HepG2 (cell line): ENCODE data around the gene DIP2C. TPM values are rescaled to one million over a fixed set of nuclear protein-coding genes. Genes with fewer than 3 reads are reported as not detected.

Source experiments
- ATAC-seq: fragments of 200-7000 bp; cut with Tn5 transposase; 3 replicates; pipeline ENCODE4 v1.9.1; 2020; ENCODE audit warnings: mild to moderate bottlenecking, moderate library complexity
- BruUV-seq: library from RNA; stranded (reverse); fragments of 400-500 nt; replicated peaks from 2 replicates; lab custom pipeline; 2021; lab: Mats Ljungman, UMichigan
- CTCF ChIA-PET: fragments of 300-600 bp; formaldehyde crosslinking; extraction: SDS; loops from one replicate; lab custom pipeline; 2021; ENCODE audit warnings: low total read pairs, inconsistent platforms, low intra/inter-chr PET ratio; lab: Yijun Ruan, JAX
- POLR2A ChIA-PET: fragments of 350-600 bp; sonication (Branson Sonifier 250); formaldehyde crosslinking; loops from one replicate; lab custom pipeline; 2020; ENCODE audit warnings: antibody characterized with exemption, inconsistent platforms; lab: Yijun Ruan, JAX
- DNase-seq: peaks from one replicate; pipeline ENCODE4 v3.0.0-alpha.2; 2015; ENCODE audit warnings: low spot score
- FAIRE-seq: peaks from 3 replicates; lab custom pipeline; 2011; peaks lifted over from hg19 to GRCh38; lab: Jason Lieb, UNC
- H2AFZ ChIP-seq: one replicate; pipeline ENCODE4 v1.6.1; 2011; ENCODE audit warnings: low read length, inconsistent platforms
- H3K27ac ChIP-seq: fragments of 300-600 bp; 3 replicates; pipeline ENCODE4 v1.8.0; 2011; ENCODE audit warnings: mixed run types, mild to moderate bottlenecking, mixed read lengths, low read length, inconsistent platforms; ENCODE audit not compliant: insufficient read depth; ENCODE audit errors: extremely low read length
- H3K27me3 ChIP-seq, 2 experiments: fragments of 200-600 bp in 1 of 2; 2 replicates in 1 of 2; 3 replicates in 1 of 2; pipeline versions ENCODE4 v1.6.0 to v1.8.0; 2011; ENCODE audit warnings: low read length in 2 of 2, mild to moderate bottlenecking in 2 of 2, moderate library complexity in 2 of 2, inconsistent platforms in 1 of 2; ENCODE audit not compliant: insufficient read depth in 2 of 2, control insufficient read depth in 1 of 2
- H3K36me3 ChIP-seq, 2 experiments: fragments of 200-600 bp in 1 of 2; replicated peaks in 1 of 2; 2 replicates in 1 of 2; 3 replicates in 1 of 2; pipeline versions ENCODE4 v1.5.1 to v1.8.0; 2011; ENCODE audit warnings: low read length in 2 of 2, inconsistent platforms in 1 of 2; ENCODE audit not compliant: insufficient read depth in 2 of 2, control insufficient read depth in 1 of 2
- H3K4me1 ChIP-seq: 2 replicates; pipeline ENCODE4 v1.5.1; 2012; ENCODE audit warnings: low read length, inconsistent platforms; ENCODE audit not compliant: insufficient read depth
- H3K4me2 ChIP-seq: 2 replicates; pipeline ENCODE4 v1.6.0; 2011; ENCODE audit warnings: low read depth, low read length, inconsistent platforms
- H3K4me3 ChIP-seq, 3 experiments: fragments of 200-600 bp in 1 of 3; sonication (generic), shearing (Covaris generic) in 1 of 3; replicated peaks in 1 of 3; 2 replicates each; pipeline ENCODE4 v1.5.1; 2011 to 2016; ENCODE audit warnings: low read length in 3 of 3, inconsistent platforms in 2 of 3, low read depth in 2 of 3, mild to moderate bottlenecking in 2 of 3, control low read depth in 1 of 3, mixed read lengths in 1 of 3; ENCODE audit not compliant: insufficient read depth in 1 of 3
- H3K79me2 ChIP-seq: one replicate; pipeline ENCODE4 v1.6.1; 2011; ENCODE audit warnings: low read length, inconsistent platforms; ENCODE audit not compliant: insufficient read depth
- H3K9ac ChIP-seq: 2 replicates; pipeline ENCODE4 v1.6.0; 2011; ENCODE audit warnings: mild to moderate bottlenecking, low read depth, low read length, inconsistent platforms; ENCODE audit not compliant: insufficient read depth
- H3K9me3 ChIP-seq: 2 replicates; pipeline ENCODE4 v1.5.1; 2012; ENCODE audit warnings: mild to moderate bottlenecking, low read length
- H4K20me1 ChIP-seq: 2 replicates; pipeline ENCODE4 v1.6.0; 2011; ENCODE audit warnings: inconsistent platforms, mild to moderate bottlenecking, low read length, moderate library complexity; ENCODE audit not compliant: insufficient read depth
- AGO2 ChIP-seq: fragments of 200-400 bp; formaldehyde crosslinking; optimal IDR thresholded peaks from 2 replicates; pipeline ENCODE3; 2017; ENCODE audit warnings: mild to moderate bottlenecking, low read depth, low read length, moderate library complexity
- ASH2L ChIP-seq: fragments of 300-600, 200-600 bp; sonication (generic); IDR thresholded peaks from 2 replicates; pipeline ENCODE4 v1.7.0; 2017; ENCODE audit warnings: low read depth, mild to moderate bottlenecking, moderate library complexity, mixed read lengths, low read length; ENCODE audit not compliant: insufficient read length
- NFYC ChIP-seq: IDR thresholded peaks from 2 replicates; pipeline ENCODE4 v1.6.1; 2016; ENCODE audit warnings: missing genetic modification reagents, missing compliant biosample characterization
- SOX5 ChIP-seq: IDR thresholded peaks from 2 replicates; pipeline ENCODE4 v1.6.1; 2016; ENCODE audit warnings: borderline replicate concordance
- TRAFD1 ChIP-seq: sonication (generic); formaldehyde crosslinking; IDR thresholded peaks from 2 replicates; pipeline ENCODE4 v1.5.1; 2020; ENCODE audit warnings: missing genetic modification reagents, mild to moderate bottlenecking, borderline replicate concordance
- ZNF274 ChIP-seq: sonication (generic); formaldehyde crosslinking; IDR thresholded peaks from 2 replicates; pipeline ENCODE4 v1.5.1; 2020; ENCODE audit warnings: mild to moderate bottlenecking, missing genetic modification reagents
- ZSCAN12 ChIP-seq: sonication (generic); formaldehyde crosslinking; IDR thresholded peaks from 2 replicates; pipeline ENCODE4 v1.9.0; 2021; ENCODE audit warnings: mild to moderate bottlenecking, missing genetic modification reagents
- WGBS: methylation state at CpG from one replicate; pipeline ENCODE4 v1.1.6; 2017; ENCODE audit warnings: low lambda C conversion rate; 5-methylcytosine and 5-hydroxymethylcytosine counted together
- in situ Hi-C: cut with HindIII; loops from 2 replicates; pipeline ENCODE4 v1.10.0; 2017; ENCODE audit warnings: low pct_unique_long_range_greater_than_20kb; ENCODE audit not compliant: extremely low pct_ligation_motif_present
- intact Hi-C: fragments of 100-400 bp; cut with micrococcal nuclease; formaldehyde crosslinking; loops from one replicate; pipeline ENCODE4 v1.10.0; 2022; ENCODE audit not compliant: unreplicated experiment
- polyA plus RNA-seq, 8 experiments: library from polyadenylated mRNA; depleted of rRNA in 3 of 8; stranded (reverse) in 7 of 8; unstranded in 1 of 8; fragments of >200 nt; fragmentation: Illumina TruSeq in 4 of 8; extraction: Trizol in 4 of 8; gene quantifications; 2 replicates each; pipeline versions ENCODE4 v1.2.1 to v1.2.3, GENCODE V29; 2011 to 2016; ENCODE audit warnings: low read depth in 4 of 8, missing spikeins in 1 of 8, mixed read lengths in 1 of 8; ENCODE audit not compliant: insufficient read depth in 1 of 8
- total RNA-seq, 5 experiments: library from RNA; depleted of rRNA; stranded (reverse); fragments of >200 nt; fragmentation: Illumina TruSeq; extraction: Trizol; gene quantifications; 2 replicates each; pipeline ENCODE4 v1.2.3, GENCODE V29; 2016; ENCODE audit warnings: low read depth in 1 of 5
- TF ChIP-seq, protein P1 (sequence below): sonication (generic); formaldehyde crosslinking; IDR thresholded peaks from 2 replicates; pipeline ENCODE4 v1.5.1; 2020; ENCODE audit warnings: mild to moderate bottlenecking, missing genetic modification reagents, borderline replicate concordance

The DIP2C gene
- total and polyA plus RNA-seq, 2 of the 13 experiments (the other 11 are each of a cell fraction or from before 2014, with no cell fraction given), result 2.2 to 2.7 TPM

DNA sequence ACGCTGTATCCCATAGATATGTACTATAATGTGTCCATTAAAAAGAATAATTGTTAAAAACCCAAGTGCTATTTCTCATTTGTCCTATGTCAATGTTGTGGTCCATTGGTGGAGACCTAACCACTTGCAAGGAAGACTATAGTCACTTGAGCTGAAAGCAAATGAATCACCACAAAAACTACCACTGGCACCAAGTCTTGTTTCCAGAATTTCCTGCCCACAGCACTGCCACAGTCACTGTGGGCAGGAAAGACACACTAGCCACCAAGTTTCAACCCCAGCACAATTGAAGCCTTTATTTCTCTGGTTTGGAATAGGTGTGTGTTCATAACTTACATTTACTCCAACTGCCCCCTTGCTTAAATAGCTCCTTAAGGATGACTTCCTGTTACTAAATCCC lies 12.4 kb downstream of the DIP2C start:
- H3K27me3 ChIP-seq, result no peaks in the 10 kb centered on the region
- H3K79me2 ChIP-seq, result peaks cover 15% of the 10 kb centered on the region
- ATAC-seq (no peak), DNase-seq (no peak), FAIRE-seq (no peak)
- intact Hi-C loops, result no loop called here
- CTCF ChIA-PET, result no interaction called here
- no peak overlapping the region for H3K4me3 ChIP-seq
- H4K20me1 ChIP-seq, result peaks cover 5% of the 10 kb centered on the region; the same call in 1 of the 2 replicates
- POLR2A ChIA-PET, result no interaction called here
- peaks cover 8% of the 10 kb centered on the region for H3K4me1 ChIP-seq
- no peak overlapping the region for H2AFZ ChIP-seq
- in situ Hi-C loops, result no loop called here
- no peak overlapping the region for H3K9ac ChIP-seq
- H3K4me2 ChIP-seq, result no peak overlapping the region
- no TSS peak for BruUV-seq
- TF ChIP-seq, protein P1, sequence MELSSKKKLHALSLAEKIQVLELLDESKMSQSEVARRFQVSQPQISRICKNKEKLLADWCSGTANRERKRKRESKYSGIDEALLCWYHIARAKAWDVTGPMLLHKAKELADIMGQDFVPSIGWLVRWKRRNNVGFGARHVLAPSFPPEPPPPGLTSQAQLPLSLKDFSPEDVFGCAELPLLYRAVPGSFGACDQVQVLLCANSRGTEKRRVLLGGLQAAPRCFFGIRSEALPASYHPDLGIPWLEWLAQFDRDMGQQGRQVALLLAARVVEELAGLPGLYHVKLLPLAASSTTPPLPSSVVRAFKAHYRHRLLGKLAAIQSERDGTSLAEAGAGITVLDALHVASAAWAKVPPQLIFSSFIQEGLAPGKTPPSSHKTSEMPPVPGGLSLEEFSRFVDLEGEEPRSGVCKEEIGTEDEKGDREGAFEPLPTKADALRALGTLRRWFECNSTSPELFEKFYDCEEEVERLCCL (CRISPR knock-in tag), result no peak
- TF ChIP-seq AGO2, result no peak
- no peak for TF ChIP-seq TRAFD1 (CRISPR knock-in tag)
- TF ChIP-seq ASH2L, result no peak
- 93% methylated on average over 1 of the region's 1 CpG for WGBS
- H3K27ac ChIP-seq, result no peak overlapping the region
- H3K36me3 ChIP-seq, result no peaks in the 10 kb centered on the region
- no peaks in the 10 kb centered on the region for H3K9me3 ChIP-seq

- no peak overlapping the region for H3K9ac ChIP-seq
- ATAC-seq, result no peak
- H3K36me3 ChIP-seq, result no peaks in the 10 kb centered on the region
- no peak overlapping the region for H3K27ac ChIP-seq
- no peaks in the 10 kb centered on the region for H3K9me3 ChIP-seq
- BruUV-seq, result no TSS peak
- ChIA-PET CTCF (no interaction called here), POLR2A (no interaction called here)
- no peak overlapping the region for H3K4me3 ChIP-seq
- no peaks in the 10 kb centered on the region for H3K4me1 ChIP-seq
- H3K4me2 ChIP-seq, result no peak overlapping the region
- H4K20me1 ChIP-seq, result no peaks in the 10 kb centered on the region; the same call in 1 of the 2 replicates
- no peak for FAIRE-seq
- no peaks in the 10 kb centered on the region for H3K27me3 ChIP-seq
- TF ChIP-seq ZSCAN12, result no peak
- TF ChIP-seq SOX5, result no peak
- no peak for TF ChIP-seq NFYC (CRISPR knock-in tag)
- no peak for TF ChIP-seq ZNF274 (CRISPR knock-in tag)
- DNase-seq, result no peak
- no peak overlapping the region for H2AFZ ChIP-seq
- H3K79me2 ChIP-seq, result peaks cover 11% of the 10 kb centered on the region
- in situ Hi-C loops, result no loop called here
- intact Hi-C loops, result no loop called here
- 93% methylated on average over 3 of the region's 3 CpGs for WGBS
Observed at GRCh38 chr10:676178-676577, 13.3 kb downstream of the DIP2C start.
